Psoas muscle (tissue), 8 donors: ENCODE measurements around the gene ICAM1. TPM values are rescaled to one million over a fixed set of nuclear protein-coding genes. Genes with fewer than 3 reads are reported as not detected.

Experiments
- ATAC-seq, 4 donors: fragments of 200-7000 bp; cut with Tn5 transposase; one replicate each; pipeline ENCODE4 v1.9.1; 2020; ENCODE audit warnings: moderate library complexity in 3 of 4, mild to moderate bottlenecking in 2 of 4
- DNase-seq, 2 donors: peaks; one replicate each; pipeline ENCODE4 v3.0.0-alpha.2; 2020
- H3K27ac ChIP-seq: fragments of 200-600 bp; one replicate; pipeline ENCODE4 v1.8.0; 2022
- H3K27me3 ChIP-seq, 3 donors: fragments of 200-600 bp in 1 of 3; one replicate each; pipeline versions ENCODE4 v1.6.1 to v1.8.0; 2013 to 2022; ENCODE audit warnings: low read length in 2 of 3, mild to moderate bottlenecking in 2 of 3, moderate library complexity in 1 of 3; ENCODE audit not compliant: insufficient read depth in 3 of 3
- H3K36me3 ChIP-seq, 2 donors: fragments of 200-600 bp in 1 of 2; one replicate each; pipeline versions ENCODE4 v1.6.1 to v1.8.0; 2013 to 2022; ENCODE audit warnings: low read depth in 1 of 2, mild to moderate bottlenecking in 1 of 2, moderate library complexity in 1 of 2; ENCODE audit not compliant: insufficient read depth in 1 of 2
- H3K4me1 ChIP-seq: fragments of 200-600 bp; one replicate; pipeline ENCODE4 v1.8.0; 2022
- H3K4me3 ChIP-seq: fragments of 200-600 bp; one replicate; pipeline ENCODE4 v1.8.0; 2022; ENCODE audit warnings: mild to moderate bottlenecking
- H3K9me3 ChIP-seq: fragments of 200-600 bp; one replicate; pipeline ENCODE4 v1.8.0; 2022
- CTCF ChIP-seq: fragments of 200-600 bp; IDR thresholded peaks from one replicate; pipeline ENCODE4 v1.8.0; 2022; ENCODE audit warnings: antibody characterized with exemption
- WGBS, 3 donors: extraction: QIAGEN DNeasy Blood & Tissue Kit; methylation state at CpG; one replicate each; pipeline versions ENCODE4 v1.1.6 to v1.1.7; 2013; 5-methylcytosine and 5-hydroxymethylcytosine counted together
- intact Hi-C, 2 donors: fragments of 100-400 bp; cut with DNase I; formaldehyde crosslinking; loops; one replicate each; pipeline versions ENCODE4 v1.11.0 to v1.14.2; 2022
- polyA plus RNA-seq, 3 donors: library from polyadenylated mRNA; stranded (reverse); fragments of 200-250 nt; gene quantifications; one replicate each; pipeline ENCODE4 v1.2.3, GENCODE V29; 2013
- total RNA-seq, 4 donors: library from RNA; stranded (reverse); fragmentation: NEBNext Ultra II Directional in 2 of 4; extraction: Animal tissue kit (Norgen Biotek cat#: 25700) in 2 of 4; gene quantifications; one replicate each; pipeline versions ENCODE4 v1.2.1 to v1.2.4, GENCODE V29; 2021 to 2023
- donor health status: healthy with polysubstance abuse.
- donor health status: DM: no; HTN: no; CAD: no; lungs with moderate emphysema.
- donor health status: Bipolar disorder and iron deficiency.
- donor health status: healthy.
- donor health status: DM: yes; HTN: yes; CAD: no.
- donor health status: DM: no; HTN: no; CAD: no.
- donor health status: DM: no; HTN: no; CAD: no.
- donor health status: DM: yes; HTN: yes; CAD: no.

ICAM1 gene
- total and polyA plus RNA-seq, 7 donors: 2.7 to 8.0 (median 6.5) TPM

- H3K4me1 ChIP-seq: peaks cover 43% of the 10 kb centered on the region
- WGBS, 3 donors: 0 to 1% (median 1%) methylated on average over 47 to 57 of the region's 57 CpGs
- no peak for TF ChIP-seq CTCF
- peak in 3 of 4 donors; percentile 21 to 35 (median 27) for ATAC-seq
- DNase-seq: peak in 1 of 2 donors; percentile 64
- H3K36me3 ChIP-seq: no peaks in the 10 kb centered on the region
- H3K4me3 ChIP-seq: peak overlapping the region; percentile 64
- no peaks in the 10 kb centered on the region for H3K9me3 ChIP-seq
- intact Hi-C loops: no loop called here
- peaks cover 0 to 95% (median 62%) of the 10 kb centered on the region in 3 donors for H3K27me3 ChIP-seq
- no peak overlapping the region for H3K27ac ChIP-seq
Observed at GRCh38 chr19:10290876-10291553, 20.1 kb downstream of the ICAM1 start.

GRCh38 chr19:10291554-10292205, 20.8 kb downstream of the ICAM1 start:
- DNase-seq (no peak), ATAC-seq (peak in 3 of 4 donors; percentile 10 to 23 (median 12))
- Histone ChIP-seq H3K9me3 (no peaks in the 10 kb centered on the region), H3K27ac (no peak overlapping the region), H3K27me3 (peaks cover 0 to 100% (median 66%) of the 10 kb centered on the region in 3 donors), H3K4me1 (peaks cover 43% of the 10 kb centered on the region), H3K4me3 (peak overlapping the region; percentile 64), H3K36me3 (no peaks in the 10 kb centered on the region)
- no peak for TF ChIP-seq CTCF
- intact Hi-C loops: no loop called here
- 1 to 2% (median 2%) methylated on average over 45 to 49 of the region's 49 CpGs for WGBS, 3 donors

- peaks cover 0 to 99% (median 65%) of the 10 kb centered on the region in 3 donors for H3K27me3 ChIP-seq
- DNase-seq: peak; percentile 74 to 85
- peaks cover 43% of the 10 kb centered on the region for H3K4me1 ChIP-seq
- no peak for TF ChIP-seq CTCF
- no peak overlapping the region for H3K27ac ChIP-seq
- intact Hi-C loops: no loop called here
- peak; percentile 65 to 80 (median 70) for ATAC-seq
- H3K4me3 ChIP-seq: peak overlapping the region; percentile 64
- H3K36me3 ChIP-seq: no peaks in the 10 kb centered on the region
- 1 to 2% (median 1%) methylated on average over 32 to 45 of the region's 45 CpGs for WGBS, 3 donors
- H3K9me3 ChIP-seq: no peaks in the 10 kb centered on the region
Observed at GRCh38 chr19:10292206-10292788, 21.4 kb downstream of the ICAM1 start.

GRCh38 chr19:10292789-10293636, 22.1 kb downstream of the ICAM1 start:
- WGBS, 3 donors: 10 to 12% (median 11%) methylated on average over 56 of the region's 56 CpGs
- peaks cover 0 to 97% (median 61%) of the 10 kb centered on the region in 3 donors for H3K27me3 ChIP-seq
- ATAC-seq (no peak), DNase-seq (peak in 1 of 2 donors; percentile 53)
- intact Hi-C loops: no loop called here
- H3K4me3 ChIP-seq: peak overlapping the region; percentile 64
- no peaks in the 10 kb centered on the region for H3K36me3 ChIP-seq
- no peak overlapping the region for H3K27ac ChIP-seq
- no peak for TF ChIP-seq CTCF
- H3K9me3 ChIP-seq: no peaks in the 10 kb centered on the region
- peaks cover 43% of the 10 kb centered on the region for H3K4me1 ChIP-seq
